Jurkat, Clone E6-1 (cell line): ENCODE data around the gene FAM81B.

Experiments
- DNase-seq: peaks from one replicate; pipeline ENCODE4 v3.0.0-alpha.2; 2011; ENCODE audit warnings: low read depth, low spot score
- H3K4me3 ChIP-seq: 2 replicates; pipeline ENCODE4 v1.5.1; 2011; ENCODE audit warnings: mild to moderate bottlenecking, low read length, control low read depth, moderate library complexity

Gene FAM81B

DNA sequence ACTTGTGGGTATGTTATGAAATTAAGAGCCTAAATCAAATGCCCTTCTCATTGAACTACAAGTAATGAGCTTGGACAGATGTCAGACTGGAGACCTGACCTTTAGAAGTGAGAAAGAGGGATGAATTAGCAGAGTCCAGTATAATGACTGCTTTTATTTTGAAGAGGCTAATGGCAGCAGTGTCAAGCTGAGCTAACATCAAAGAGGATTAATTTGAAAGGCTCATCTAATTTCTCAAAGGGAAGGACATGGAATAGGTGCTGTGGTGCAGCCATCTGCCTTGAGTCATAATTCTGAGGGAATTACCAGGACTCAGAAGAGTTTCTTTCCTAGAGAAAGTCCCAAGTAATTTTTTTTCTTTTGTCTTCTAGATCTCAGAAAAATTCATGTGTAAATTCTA, 57.6 kb downstream of the FAM81B start:
- no peak for DNase-seq
- no peak overlapping the region for H3K4me3 ChIP-seq

DNA sequence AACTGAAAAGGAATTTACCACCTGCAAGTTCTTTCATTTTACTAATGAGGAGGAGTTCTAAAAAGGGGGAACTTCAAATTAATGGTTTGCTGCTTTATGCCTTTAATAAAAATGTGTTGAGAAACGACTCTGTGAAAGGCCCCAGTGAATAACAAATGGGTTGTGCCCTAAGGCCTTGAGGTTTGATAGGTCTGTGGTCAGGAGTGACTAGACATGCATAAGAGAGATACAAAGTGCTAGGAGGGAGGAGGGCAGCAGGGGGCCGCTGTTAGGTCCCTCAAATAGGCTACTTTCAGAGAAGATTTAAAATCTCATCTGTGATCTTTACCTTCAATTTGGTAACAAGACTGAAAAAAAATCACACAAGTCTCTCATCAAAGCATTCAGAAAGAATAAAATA, 58.3 kb downstream of the FAM81B start:
- no peak for DNase-seq
- H3K4me3 ChIP-seq, result no peak overlapping the region

DNA sequence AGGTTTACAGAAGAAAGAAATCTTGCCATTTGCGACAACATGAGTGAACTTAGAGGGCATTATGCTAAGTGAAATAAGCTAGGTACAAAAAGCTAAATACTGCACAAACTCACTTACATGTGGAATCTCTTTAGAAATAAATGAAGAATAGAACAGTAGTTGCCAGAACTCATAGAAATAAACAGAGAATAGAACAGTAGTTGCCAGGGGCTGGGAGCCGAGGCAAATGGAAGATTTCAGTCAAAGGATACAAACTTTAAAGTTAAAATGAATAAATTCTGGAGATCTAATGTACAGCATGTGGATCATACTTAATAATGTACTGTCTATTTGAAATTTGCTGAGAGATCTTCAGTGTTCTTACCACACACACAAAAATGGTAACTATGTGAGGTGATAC, 63.4 kb downstream of the FAM81B start:
- DNase-seq, result no peak
- no peak overlapping the region for H3K4me3 ChIP-seq

DNA sequence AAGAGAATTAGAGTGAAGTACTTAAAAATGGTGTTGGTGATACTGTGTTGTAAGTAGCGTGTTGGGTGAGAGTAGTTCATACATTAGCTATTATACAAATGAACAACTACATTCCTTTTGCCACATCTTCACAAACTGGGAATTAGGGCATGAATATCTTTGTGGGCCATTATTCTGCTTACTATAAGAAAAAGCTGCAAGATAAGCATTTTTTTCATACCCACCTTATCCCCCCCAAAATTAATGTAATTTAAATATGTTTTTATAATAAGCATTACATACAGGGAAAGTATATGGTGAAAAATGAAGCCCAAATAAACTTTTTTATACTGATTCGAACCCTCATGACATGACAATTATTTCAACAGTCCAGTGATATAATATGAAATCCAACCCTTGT, 69.5 kb downstream of the FAM81B start:
- DNase-seq, result no peak
- H3K4me3 ChIP-seq, result no peak overlapping the region

DNA sequence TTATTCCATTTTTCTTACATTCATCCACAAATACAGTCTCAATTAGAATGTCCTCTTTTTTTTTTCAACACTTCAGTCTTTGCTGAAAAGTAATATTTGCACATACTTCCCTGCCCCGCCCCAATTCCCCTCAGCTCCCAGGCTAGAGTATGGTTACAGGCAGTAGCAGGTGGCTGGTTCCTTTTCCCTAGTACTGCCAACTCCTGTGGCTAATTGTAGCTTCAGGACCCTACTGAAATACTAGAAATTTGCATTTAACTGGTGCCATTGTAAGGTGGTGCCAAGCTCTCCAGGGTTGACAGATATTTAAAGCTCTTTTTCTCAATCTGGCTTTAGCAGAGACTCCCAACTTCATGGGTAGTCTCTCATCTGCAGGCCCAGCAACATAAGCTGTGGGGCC, 80.3 kb downstream of the FAM81B start:
- H3K4me3 ChIP-seq, result no peak overlapping the region
- no peak for DNase-seq

DNA sequence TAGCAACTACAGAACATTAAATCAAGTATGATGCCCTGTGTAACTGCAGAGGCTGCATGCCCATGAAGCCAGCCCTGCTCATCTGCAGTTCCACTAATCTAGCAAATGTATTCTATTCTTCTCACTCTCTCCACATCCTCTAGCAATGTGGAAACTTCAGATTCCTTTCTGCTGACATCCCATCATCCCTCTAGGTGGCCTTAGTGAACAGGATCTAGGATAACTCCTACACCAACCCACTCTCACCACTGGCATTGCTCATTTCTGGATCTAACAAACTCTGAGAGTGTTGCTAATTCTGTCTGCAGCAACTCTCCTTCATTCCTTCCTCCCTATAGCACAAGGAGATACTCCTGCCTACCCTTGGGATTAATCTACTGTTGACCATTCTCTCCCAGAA, 80.8 kb downstream of the FAM81B start:
- no peak overlapping the region for H3K4me3 ChIP-seq
- no peak for DNase-seq

- H3K4me3 ChIP-seq, result no peak overlapping the region
- no peak for DNase-seq
Observed at GRCh38 chr5:95484421-95484820, 93.3 kb downstream of the FAM81B start.

DNA sequence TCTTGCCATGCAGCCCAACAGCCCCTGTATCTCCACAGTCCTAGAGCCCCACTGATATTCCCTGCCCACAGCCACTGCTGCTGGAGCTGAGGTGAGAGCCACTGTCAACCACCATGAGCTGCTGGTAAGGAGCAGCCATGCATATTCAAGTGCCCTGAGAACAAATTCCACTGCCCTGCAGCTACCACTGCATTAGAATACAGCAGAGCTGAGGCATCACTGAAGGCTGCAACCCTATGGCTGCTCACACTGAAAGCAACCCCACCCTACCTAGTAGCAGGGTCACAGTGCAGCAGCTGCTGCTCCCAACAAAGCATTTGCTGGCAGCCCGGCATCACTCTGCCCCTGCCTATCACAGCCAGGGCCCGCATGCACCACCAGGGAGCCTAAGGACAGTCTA, 95.0 kb downstream of the FAM81B start:
- DNase-seq, result no peak
- H3K4me3 ChIP-seq, result no peak overlapping the region

- no peak overlapping the region for H3K4me3 ChIP-seq
- no peak for DNase-seq
Observed at GRCh38 chr5:95487880-95488279, 96.7 kb downstream of the FAM81B start.
